Medulla oblongata (tissue), 1 donor: ENCODE measurements around the gene AP3B1.
"Not testable (repeated sequence)": the region's sequence is repeated elsewhere in the genome, so short reads cannot be mapped to it uniquely, and the experiment has no call there.

Experiments
- DNase-seq: peaks from one replicate; pipeline ENCODE4 v3.0.0-alpha.2; 2015; ENCODE audit errors: extremely low spot score

Gene AP3B1

DNA sequence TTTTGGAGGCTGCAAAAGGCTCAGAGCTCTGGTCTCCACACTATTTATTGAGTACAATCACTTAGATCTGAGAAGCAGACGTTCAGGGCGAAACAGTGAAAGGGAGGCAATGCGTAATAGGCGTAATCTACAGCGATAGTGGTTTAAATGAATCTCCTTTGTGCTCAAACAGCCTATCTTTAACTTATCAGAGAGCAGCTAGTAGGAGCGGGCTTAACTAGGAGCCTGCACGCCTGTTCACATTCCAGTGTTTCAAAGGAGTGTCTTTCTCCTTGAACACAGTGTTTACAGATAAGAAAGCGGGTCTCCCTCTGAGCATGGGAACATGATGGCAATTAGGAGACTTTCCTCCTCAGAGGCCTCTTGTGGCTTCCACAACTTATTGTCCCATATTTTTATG is 49.4 kb downstream of the AP3B1 start:
- no peak for DNase-seq

- no peak for DNase-seq
Measured at GRCh38 chr5:78243639-78244038, 50.9 kb downstream of the AP3B1 start.

GRCh38 chr5:78243091-78243490 is 51.4 kb downstream of the AP3B1 start:
- no peak for DNase-seq

- no peak for DNase-seq
Measured at GRCh38 chr5:78242001-78242400, 52.5 kb downstream of the AP3B1 start.

- DNase-seq: no peak
Measured at GRCh38 chr5:78237911-78238310, 56.6 kb downstream of the AP3B1 start.

DNA sequence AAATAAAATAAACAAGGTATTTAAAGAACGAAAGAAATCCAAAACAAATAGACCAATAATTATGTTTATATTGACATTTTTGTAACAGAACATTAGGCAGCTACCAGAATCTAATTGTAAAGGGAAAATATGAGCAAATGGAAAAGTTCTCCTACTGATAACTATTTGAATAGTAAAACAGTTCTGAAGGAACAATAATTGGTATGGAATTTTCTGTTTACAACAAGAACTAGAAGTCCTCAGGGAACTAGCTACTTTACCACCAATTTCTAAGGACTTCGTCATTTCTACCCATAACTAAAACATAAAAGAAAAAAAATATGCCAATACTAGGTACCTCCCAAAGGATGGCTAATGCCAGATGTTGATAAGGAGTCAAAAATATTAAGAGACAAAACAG is 58.5 kb downstream of the AP3B1 start:
- DNase-seq: no peak

GRCh38 chr5:78235289-78235688 is 59.2 kb downstream of the AP3B1 start:
- DNase-seq: no peak

GRCh38 chr5:78234804-78235203 is 59.7 kb downstream of the AP3B1 start:
- no peak for DNase-seq

GRCh38 chr5:78232163-78232562 is 62.3 kb downstream of the AP3B1 start:
- DNase-seq: no peak

DNA sequence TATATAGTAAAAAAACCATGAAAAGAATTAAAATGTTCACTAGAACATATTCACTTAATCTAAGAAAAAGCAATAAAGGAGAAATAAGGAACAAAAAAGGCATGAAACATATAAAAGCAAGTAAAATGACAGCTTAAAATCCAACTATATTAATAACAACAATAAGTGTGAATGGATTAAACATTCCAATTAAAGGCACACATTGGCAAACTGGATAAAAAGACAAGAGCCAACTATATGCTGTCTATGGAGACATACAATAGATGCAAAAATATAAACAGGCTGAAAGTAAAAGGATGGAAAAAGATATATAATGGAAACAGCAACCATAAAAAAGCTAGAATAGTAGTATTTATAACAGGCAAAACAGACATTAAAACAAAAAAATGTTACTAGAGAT is 70.1 kb downstream of the AP3B1 start:
- no peak for DNase-seq

DNA sequence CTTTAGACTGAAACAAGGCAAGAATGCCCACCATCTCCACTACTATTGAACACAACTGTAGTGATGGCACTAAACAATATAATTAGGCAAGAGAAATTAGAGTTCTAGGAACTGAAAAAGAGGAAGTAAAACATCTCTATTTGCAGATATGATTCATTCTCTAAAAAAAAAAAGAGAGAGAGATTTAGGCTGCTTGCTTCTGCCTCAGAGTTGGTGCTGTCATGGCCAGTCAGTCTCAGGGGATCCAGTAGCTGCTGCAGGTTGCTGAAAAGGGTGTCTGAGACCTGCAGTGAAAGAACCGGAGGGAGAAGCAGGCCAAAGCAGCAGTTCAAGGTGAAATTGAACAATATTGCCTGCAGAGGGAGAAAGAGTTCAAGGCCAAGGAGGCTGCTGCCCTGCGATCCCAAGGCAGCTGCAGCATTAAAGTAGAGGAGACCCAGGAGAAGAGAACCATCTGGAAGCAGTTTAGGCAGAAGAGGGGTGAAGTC is 72.5 kb downstream of the AP3B1 start:
- DNase-seq: no peak

DNA sequence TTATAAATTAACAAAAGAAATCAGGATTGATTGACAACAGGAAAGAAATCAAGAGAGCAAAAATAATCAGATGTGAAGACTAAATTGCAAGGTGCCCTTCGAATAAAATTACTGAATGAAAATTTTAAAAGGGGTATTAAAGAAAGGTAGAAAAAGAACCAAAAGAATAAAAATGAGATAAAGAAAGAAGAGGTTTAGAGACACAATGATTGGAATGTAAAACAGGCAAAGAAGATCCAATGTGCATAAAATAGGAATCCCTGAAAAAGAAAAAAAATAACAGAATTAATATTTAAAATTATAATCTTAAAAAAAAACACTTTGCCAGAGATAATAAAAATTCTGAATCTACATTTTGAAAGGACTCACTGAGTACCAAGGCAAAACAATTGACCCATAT is 73.0 kb downstream of the AP3B1 start:
- DNase-seq: no peak

- no peak for DNase-seq
Measured at GRCh38 chr5:78215972-78216371, 78.5 kb downstream of the AP3B1 start.

- DNase-seq: no peak
Measured at GRCh38 chr5:78215565-78215964, 78.9 kb downstream of the AP3B1 start.

DNA sequence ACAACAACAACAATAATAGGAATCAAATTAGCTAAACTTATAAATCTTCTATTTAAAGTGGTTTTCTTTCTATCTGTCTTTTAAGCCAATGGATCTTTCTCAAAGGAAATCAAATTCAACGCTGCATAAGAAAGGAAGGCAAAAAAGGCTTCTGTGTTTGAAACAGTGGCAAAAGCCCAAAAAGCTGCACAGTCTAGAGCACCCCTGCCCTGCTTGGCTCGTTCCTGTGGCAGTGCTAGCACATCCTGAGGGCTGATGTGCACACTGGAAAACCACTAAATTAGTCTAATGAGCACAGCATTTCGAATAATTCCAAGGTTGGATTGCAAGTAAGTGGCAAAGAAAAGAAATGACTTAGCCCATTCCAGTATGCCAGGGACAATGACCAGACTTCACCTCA is 80.7 kb downstream of the AP3B1 start:
- peak; percentile 70 for DNase-seq

DNA sequence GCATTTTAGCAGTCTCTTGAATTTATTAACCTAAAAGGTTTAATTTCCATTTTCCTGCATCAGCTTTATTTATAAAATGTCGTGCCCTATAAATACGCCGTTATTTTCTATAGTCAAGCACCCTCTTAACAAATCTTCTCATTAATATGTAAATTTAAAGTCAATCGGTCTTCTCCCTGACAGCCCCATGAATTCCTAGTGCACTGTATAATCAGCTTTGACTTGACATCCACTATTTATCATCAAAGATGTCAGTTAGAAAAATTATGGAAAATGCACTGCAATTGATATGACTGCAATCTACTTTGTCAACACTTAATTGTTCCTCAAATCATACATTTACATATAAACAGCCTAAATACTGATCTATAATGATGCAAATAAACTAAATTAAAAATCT is 83.4 kb downstream of the AP3B1 start:
- no peak for DNase-seq

GRCh38 chr5:78204241-78204640 is 90.3 kb downstream of the AP3B1 start:
- no peak for DNase-seq

DNA sequence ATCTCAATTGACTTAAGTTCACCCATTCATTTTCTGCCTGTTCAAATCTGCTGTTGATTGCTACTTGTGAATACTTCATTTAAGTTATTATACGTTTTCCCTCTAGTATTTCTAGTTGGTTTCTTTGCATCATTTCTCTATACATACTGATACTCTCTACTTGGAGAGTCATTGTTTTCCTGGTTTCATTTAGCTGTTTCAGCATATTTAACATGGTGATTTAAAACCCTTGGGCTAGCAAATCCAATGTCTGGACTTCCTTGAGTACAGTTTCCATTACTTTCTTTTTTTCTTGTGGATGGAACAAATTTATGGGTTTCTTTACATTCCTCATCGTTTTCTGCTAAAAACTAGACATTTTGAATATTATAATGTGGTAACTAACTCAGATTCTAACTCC is 90.7 kb downstream of the AP3B1 start:
- no peak for DNase-seq

DNA sequence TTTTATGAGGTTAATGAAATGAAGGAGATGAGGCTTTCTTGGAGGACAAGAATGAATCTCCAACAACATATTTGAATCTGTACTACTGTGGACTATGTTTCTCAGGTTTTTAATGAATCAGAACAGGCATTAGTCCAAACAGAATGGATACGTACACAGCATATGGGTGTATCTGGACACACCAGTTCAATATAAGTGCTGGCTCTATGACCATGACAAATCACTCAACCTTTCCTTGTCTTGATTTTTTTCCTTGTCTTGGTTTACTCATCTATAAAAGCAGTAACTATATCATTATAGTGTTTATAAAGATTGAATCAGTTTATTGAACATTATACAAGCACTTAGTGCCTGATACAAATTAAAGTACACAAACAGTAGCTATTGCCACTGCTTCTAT is 104.1 kb downstream of the AP3B1 start:
- DNase-seq: no peak

- DNase-seq: not testable (repeated sequence)
Measured at GRCh38 chr5:78188681-78189080, 105.8 kb downstream of the AP3B1 start.

DNA sequence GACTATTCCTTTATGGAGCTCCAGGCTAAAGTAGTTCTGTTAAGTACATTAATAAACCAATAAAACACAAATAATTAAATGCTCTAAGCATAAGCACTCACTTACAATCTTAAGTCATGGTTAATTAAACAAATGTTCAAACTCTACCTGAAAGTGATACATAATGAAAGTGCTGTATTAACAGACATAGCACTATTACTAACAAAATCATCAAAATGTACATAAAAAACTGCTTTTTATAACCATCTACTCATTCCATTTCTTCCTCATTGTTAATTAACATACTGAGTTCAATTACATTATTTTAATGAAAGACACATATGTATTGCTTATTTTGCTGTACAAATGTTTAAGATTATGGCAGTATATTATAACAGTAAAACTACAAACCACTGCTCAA is 107.3 kb downstream of the AP3B1 start:
- no peak for DNase-seq

GRCh38 chr5:78182838-78183237 is 111.7 kb downstream of the AP3B1 start:
- no peak for DNase-seq

DNA sequence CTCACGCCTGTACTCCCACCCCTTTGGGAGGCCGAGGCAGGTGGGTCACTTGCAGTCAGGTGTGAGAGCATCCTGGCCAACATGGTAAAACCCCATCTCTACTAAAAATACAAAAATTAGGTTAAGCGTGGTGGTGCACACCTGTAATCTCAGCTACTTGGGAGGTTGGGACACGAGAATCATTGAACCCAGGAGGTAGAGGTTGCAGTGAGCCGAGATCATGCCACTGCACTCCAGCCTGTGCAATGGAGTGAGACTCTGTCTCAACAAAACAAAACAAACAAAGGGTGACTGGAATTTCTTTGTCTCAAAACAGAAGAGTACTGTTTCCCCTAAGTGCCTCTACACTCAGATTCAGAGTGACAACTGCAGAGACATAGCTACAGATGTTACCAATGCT is 116.1 kb downstream of the AP3B1 start:
- no peak for DNase-seq

DNA sequence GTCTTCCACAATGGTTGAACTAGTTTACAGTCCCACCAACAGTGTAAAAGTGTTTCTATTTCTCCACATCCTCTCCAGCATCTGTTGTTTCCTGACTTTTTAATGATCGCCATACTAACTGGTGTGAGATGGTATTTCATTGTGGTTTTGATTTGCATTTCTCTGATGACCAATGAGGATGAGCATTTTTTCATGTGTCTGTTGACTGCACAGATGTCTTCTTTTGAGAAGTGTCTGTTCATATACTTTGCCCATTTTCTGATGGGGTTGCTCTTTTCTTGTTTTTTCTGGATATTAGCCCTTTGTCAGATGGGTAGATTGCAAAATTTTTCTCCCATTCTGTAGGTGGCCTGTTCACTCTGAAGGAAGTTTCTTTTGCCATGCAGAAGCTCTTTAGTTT is 124.2 kb downstream of the AP3B1 start:
- not testable (repeated sequence) for DNase-seq
